Effector memory CD8-positive, alpha-beta T cell (primary cell): ENCODE results near the gene NT5C1A.

Experiments used
- ATAC-seq: fragments of 150-1000 bp; cut with Tn5 transposase; replicated peaks from 2 replicates; pipeline ENCODE4 v1.10.0; 2021; ENCODE audit warnings: mild to moderate bottlenecking, moderate library complexity
- DNase-seq, 3 experiments: peaks; one replicate each; pipeline ENCODE4 v3.0.0; 2021
- H3K27ac Mint-ChIP-seq, 2 donors: one replicate each; pipeline ENCODE4 v1.8.0; 2022; ENCODE audit warnings: mild to moderate bottlenecking in 2 of 2, mixed read lengths in 2 of 2, moderate library complexity in 2 of 2
- H3K27me3 Mint-ChIP-seq, 2 donors: one replicate each; pipeline ENCODE4 v1.8.0; 2022; ENCODE audit warnings: mixed read lengths in 2 of 2
- H3K36me3 Mint-ChIP-seq: one replicate; pipeline ENCODE4 v1.8.0; 2022; ENCODE audit warnings: mild to moderate bottlenecking, moderate library complexity, mixed read lengths; ENCODE audit not compliant: insufficient read depth
- H3K4me1 Mint-ChIP-seq, 2 donors: one replicate each; pipeline ENCODE4 v1.8.0; 2022; ENCODE audit warnings: low read depth in 2 of 2, mixed read lengths in 2 of 2
- H3K4me3 Mint-ChIP-seq, 2 donors: one replicate each; pipeline ENCODE4 v1.8.0; 2022; ENCODE audit warnings: mild to moderate bottlenecking in 2 of 2, mixed read lengths in 2 of 2, moderate library complexity in 2 of 2
- H3K9me3 Mint-ChIP-seq, 2 donors: one replicate each; pipeline ENCODE4 v1.8.0; 2022; ENCODE audit warnings: mixed read lengths in 2 of 2

Gene NT5C1A

DNA sequence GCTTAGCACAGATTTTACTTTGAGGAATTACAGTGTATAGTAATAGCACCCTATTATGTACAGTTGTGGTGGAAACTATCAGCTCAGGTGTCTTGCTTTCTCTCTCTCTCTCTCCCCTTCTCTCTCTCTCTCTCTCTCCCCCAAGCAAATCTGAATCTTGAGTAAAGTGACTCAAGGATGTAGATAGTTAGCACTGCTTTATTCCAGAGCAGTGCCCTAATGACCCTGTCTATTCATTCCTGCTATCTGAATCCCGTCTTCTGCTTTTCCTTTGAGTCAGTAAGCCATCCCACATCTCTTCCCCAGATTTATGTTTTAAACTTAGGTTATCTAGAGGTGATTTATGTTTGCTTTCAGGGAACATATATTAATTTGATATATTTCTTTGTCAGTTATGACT lies 24.5 kb upstream of the NT5C1A start:
- Mint-ChIP-seq H3K4me3 (no peak overlapping the region), H3K27me3 (peaks cover 10 to 30% of the 10 kb centered on the region in 2 donors)

GRCh38 chr1:39695016-39695415 lies 23.1 kb upstream of the NT5C1A start:
- ATAC-seq (no peak), DNase-seq (no peak)
- Mint-ChIP-seq H3K9me3 (no peaks in the 10 kb centered on the region), H3K36me3 (peaks cover 7% of the 10 kb centered on the region), H3K27me3 (peaks cover 18 to 28% of the 10 kb centered on the region in 2 donors), H3K4me1 (peaks cover 12 to 16% of the 10 kb centered on the region in 2 donors), H3K27ac (no peak overlapping the region), H3K4me3 (no peak overlapping the region)

More for the DNA sequence above, 24.5 kb upstream of the NT5C1A start:
- ATAC-seq (no peak), DNase-seq (no peak)
- Mint-ChIP-seq H3K27ac (no peak overlapping the region), H3K36me3 (peaks cover 2% of the 10 kb centered on the region), H3K4me1 (peaks cover 3 to 4% of the 10 kb centered on the region in 2 donors), H3K9me3 (no peaks in the 10 kb centered on the region)

DNA sequence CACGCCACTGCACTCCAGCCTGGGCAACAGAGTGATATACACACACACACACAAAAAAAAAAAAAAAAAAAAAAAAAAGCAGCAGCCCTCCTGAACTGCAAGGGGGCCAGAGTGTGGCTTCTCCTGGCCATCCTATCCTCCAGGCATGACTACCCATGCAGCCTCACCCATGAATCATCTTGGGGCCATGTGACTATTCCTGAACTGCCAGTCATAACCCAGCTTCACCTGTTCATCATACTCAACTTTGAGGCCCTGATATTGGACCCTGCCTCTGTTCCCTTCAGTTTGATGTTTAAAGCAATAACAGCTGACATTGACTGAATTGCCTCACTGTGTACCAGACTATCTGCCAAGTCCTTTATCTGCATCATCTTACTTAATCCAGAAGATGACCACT lies 22.1 kb upstream of the NT5C1A start:
- Mint-ChIP-seq H3K9me3 (no peaks in the 10 kb centered on the region), H3K36me3 (peaks cover 7% of the 10 kb centered on the region), H3K4me1 (peaks cover 14 to 16% of the 10 kb centered on the region in 2 donors), H3K4me3 (no peak overlapping the region), H3K27me3 (peaks cover 23 to 33% of the 10 kb centered on the region in 2 donors), H3K27ac (no peak overlapping the region)
- ATAC-seq (no peak), DNase-seq (no peak)

- Mint-ChIP-seq H3K9me3 (no peaks in the 10 kb centered on the region), H3K4me3 (peak overlapping the region; percentile 78 to 79), H3K36me3 (peaks cover 7% of the 10 kb centered on the region), H3K27me3 (peaks cover 32 to 34% of the 10 kb centered on the region in 2 donors), H3K4me1 (peaks cover 14 to 16% of the 10 kb centered on the region in 2 donors), H3K27ac (peak overlapping the region; percentile 62 to 80)
- DNase-seq (peak in 1 of 3 experiments; percentile 22), ATAC-seq (no peak)
These were observed 20.5 kb upstream of the NT5C1A start for GRCh38 chr1:39692152-39693074.

DNA sequence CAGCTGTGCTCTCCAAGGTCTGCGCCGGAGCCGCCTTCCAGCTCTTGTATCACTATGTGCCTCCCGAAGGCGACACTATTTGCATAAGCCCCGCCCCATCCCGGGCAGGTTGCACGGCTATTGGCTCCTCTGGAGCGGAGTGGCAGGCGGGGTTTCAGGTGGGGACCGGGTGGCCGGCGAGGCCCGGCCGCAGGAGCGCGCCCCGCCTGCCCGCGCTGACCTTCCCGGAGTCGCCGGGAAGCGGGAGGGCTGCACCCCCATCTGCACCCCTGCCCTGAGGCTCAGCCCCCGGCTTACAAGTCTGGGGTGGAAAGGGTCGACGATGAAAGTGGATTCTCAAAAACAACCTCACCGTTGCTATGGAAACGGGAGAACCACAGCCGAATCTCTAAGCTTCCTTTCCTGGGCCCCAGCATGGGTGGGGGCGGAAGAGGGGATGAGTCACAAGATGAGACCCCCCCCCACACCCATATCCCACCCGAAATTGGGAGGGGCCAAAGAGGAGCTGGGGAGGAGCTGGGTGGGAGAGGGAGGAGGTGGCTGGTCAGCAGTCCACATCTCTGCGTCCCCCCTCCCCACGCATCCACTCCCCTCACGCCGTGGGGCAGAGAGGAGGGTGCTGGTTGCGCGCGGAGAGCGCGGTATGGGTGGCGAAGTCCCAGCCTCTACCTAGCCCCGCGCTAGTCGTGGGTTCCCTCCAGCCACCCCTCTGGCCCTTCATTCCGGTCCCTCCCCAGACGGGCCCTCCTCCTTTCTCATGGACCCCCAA lies 19.7 kb upstream of the NT5C1A start, which contains the start of gene HPCAL4:
Gene HPCAL4, minus strand, starts transcription at position 51 of the 769 bp plus-strand sequence. CDS start 6,830 bp downstream, outside the sequence.
- H3K36me3 Mint-ChIP-seq = peaks cover 7% of the 10 kb centered on the region
- peak within 1 kb of the TSS; percentile 62 to 80 for H3K27ac Mint-ChIP-seq
- no peaks in the 10 kb centered on the region for H3K9me3 Mint-ChIP-seq
- peak within 1 kb of the TSS; percentile 78 to 79 for H3K4me3 Mint-ChIP-seq
- DNase-seq = peak; percentile 79 to 81 (median 80)
- H3K4me1 Mint-ChIP-seq = peaks cover 14 to 16% of the 10 kb centered on the region in 2 donors
- peaks cover 32 to 39% of the 10 kb centered on the region in 2 donors for H3K27me3 Mint-ChIP-seq
- ATAC-seq = peak; percentile 88

GRCh38 chr1:39690794-39691382 lies 19.0 kb upstream of the NT5C1A start:
- peaks cover 14 to 16% of the 10 kb centered on the region in 2 donors for H3K4me1 Mint-ChIP-seq
- DNase-seq (no peak), ATAC-seq (no peak)
- peak overlapping the region; percentile 62 to 80 for H3K27ac Mint-ChIP-seq
- H3K4me3 Mint-ChIP-seq = peak overlapping the region; percentile 78 to 79
- H3K9me3 Mint-ChIP-seq = no peaks in the 10 kb centered on the region
- peaks cover 7% of the 10 kb centered on the region for H3K36me3 Mint-ChIP-seq
- H3K27me3 Mint-ChIP-seq = peaks cover 35 to 46% of the 10 kb centered on the region in 2 donors

GRCh38 chr1:39690225-39690624 lies 18.3 kb upstream of the NT5C1A start:
- Mint-ChIP-seq H3K9me3 (no peaks in the 10 kb centered on the region), H3K27me3 (peaks cover 35 to 50% of the 10 kb centered on the region in 2 donors), H3K4me3 (peak overlapping the region; percentile 78 to 79), H3K27ac (peak overlapping the region in 1 of 2 donors; percentile 80), H3K4me1 (peaks cover 14 to 16% of the 10 kb centered on the region in 2 donors), H3K36me3 (peaks cover 7% of the 10 kb centered on the region)
- DNase-seq = no peak
- ATAC-seq = no peak

GRCh38 chr1:39689635-39690034 lies 17.7 kb upstream of the NT5C1A start:
- no peak for ATAC-seq
- Mint-ChIP-seq H3K36me3 (peaks cover 7% of the 10 kb centered on the region), H3K27ac (peak overlapping the region in 1 of 2 donors; percentile 80), H3K27me3 (peaks cover 37 to 56% of the 10 kb centered on the region in 2 donors), H3K4me3 (no peak overlapping the region), H3K4me1 (peaks cover 15 to 21% of the 10 kb centered on the region in 2 donors), H3K9me3 (no peaks in the 10 kb centered on the region)
- DNase-seq = no peak

GRCh38 chr1:39689214-39689613 lies 17.3 kb upstream of the NT5C1A start:
- DNase-seq (no peak), ATAC-seq (no peak)
- H3K27ac Mint-ChIP-seq = peak overlapping the region in 1 of 2 donors; percentile 31
- H3K27me3 Mint-ChIP-seq = peaks cover 39 to 60% of the 10 kb centered on the region in 2 donors
- H3K9me3 Mint-ChIP-seq = no peaks in the 10 kb centered on the region
- H3K4me3 Mint-ChIP-seq = no peak overlapping the region
- H3K4me1 Mint-ChIP-seq = peaks cover 17 to 22% of the 10 kb centered on the region in 2 donors
- H3K36me3 Mint-ChIP-seq = peaks cover 10% of the 10 kb centered on the region

GRCh38 chr1:39688706-39689105 lies 16.8 kb upstream of the NT5C1A start:
- peaks cover 17 to 22% of the 10 kb centered on the region in 2 donors for H3K4me1 Mint-ChIP-seq
- peaks cover 11% of the 10 kb centered on the region for H3K36me3 Mint-ChIP-seq
- no peak for DNase-seq
- H3K27ac Mint-ChIP-seq = peak overlapping the region in 1 of 2 donors; percentile 31
- no peaks in the 10 kb centered on the region for H3K9me3 Mint-ChIP-seq
- no peak for ATAC-seq
- peaks cover 39 to 61% of the 10 kb centered on the region in 2 donors for H3K27me3 Mint-ChIP-seq
- no peak overlapping the region for H3K4me3 Mint-ChIP-seq

DNA sequence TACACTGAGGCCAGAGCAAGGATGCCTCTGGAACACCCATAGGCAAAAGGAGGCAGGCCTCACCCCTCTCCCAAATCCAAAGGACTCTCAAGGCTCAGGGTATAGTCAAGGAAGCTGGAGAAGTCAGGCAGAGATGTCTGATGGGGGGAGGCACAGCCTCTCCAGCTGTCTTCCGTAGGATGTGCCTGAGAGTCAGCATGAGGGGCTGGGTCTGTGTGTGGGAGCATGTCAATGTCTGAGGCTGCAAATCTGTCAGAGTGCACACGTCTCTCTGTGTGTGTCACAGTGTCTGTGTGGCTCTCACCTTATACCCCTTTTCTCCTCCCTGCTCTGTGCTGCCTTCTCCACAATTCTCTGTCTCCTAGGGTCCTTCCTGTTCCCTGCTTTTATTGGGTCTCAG lies 15.3 kb upstream of the NT5C1A start:
- H3K27me3 Mint-ChIP-seq = peaks cover 45 to 69% of the 10 kb centered on the region in 2 donors
- no peak overlapping the region for H3K27ac Mint-ChIP-seq
- DNase-seq = no peak

DNA sequence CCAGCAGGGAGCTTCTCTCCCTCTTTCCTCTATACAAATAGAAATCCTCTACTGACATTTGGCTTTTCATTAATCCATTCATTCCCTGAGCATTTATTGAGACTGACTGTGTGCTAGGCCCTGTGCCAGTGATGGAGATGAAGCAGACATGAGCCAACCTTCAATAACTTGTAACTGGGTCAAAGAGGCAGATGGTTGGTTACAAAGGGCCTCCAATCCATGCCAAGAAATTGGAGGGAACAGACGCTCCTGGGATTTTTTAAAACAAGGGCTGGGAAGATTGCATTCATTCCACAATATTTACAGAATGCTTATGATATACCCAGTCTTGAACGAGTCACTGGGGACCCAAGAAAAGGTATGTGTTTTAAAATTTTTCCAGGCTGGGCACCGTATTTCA lies 13.2 kb upstream of the NT5C1A start:
- peaks cover 3% of the 10 kb centered on the region for H3K36me3 Mint-ChIP-seq
- peak overlapping the region; percentile 49 to 69 for H3K4me3 Mint-ChIP-seq
- H3K27me3 Mint-ChIP-seq = peaks cover 38 to 62% of the 10 kb centered on the region in 2 donors
- ATAC-seq (no peak), DNase-seq (no peak)
- no peaks in the 10 kb centered on the region for H3K9me3 Mint-ChIP-seq
- H3K27ac Mint-ChIP-seq = peak overlapping the region; percentile 61 to 80
- H3K4me1 Mint-ChIP-seq = peaks cover 5 to 6% of the 10 kb centered on the region in 2 donors

More for the DNA sequence above, 15.3 kb upstream of the NT5C1A start:
- ATAC-seq = no peak
- Mint-ChIP-seq H3K4me1 (peaks cover 15 to 18% of the 10 kb centered on the region in 2 donors), H3K4me3 (no peak overlapping the region), H3K9me3 (no peaks in the 10 kb centered on the region), H3K36me3 (peaks cover 11% of the 10 kb centered on the region)

- peak overlapping the region; percentile 49 to 69 for H3K4me3 Mint-ChIP-seq
- peak overlapping the region; percentile 61 to 80 for H3K27ac Mint-ChIP-seq
- DNase-seq (no peak), ATAC-seq (no peak)
- H3K27me3 Mint-ChIP-seq = peaks cover 34 to 54% of the 10 kb centered on the region in 2 donors
- H3K9me3 Mint-ChIP-seq = no peaks in the 10 kb centered on the region
- H3K36me3 Mint-ChIP-seq = peaks cover 3% of the 10 kb centered on the region
- peaks cover 3 to 6% of the 10 kb centered on the region in 2 donors for H3K4me1 Mint-ChIP-seq
These were observed 12.4 kb upstream of the NT5C1A start for GRCh38 chr1:39684313-39684664.
